MCF 10A (cell line): Measurements from ENCODE around the gene SBF2. TPM values are rescaled to one million over a fixed set of nuclear protein-coding genes. Genes with fewer than 3 reads are reported as not detected.
"Not testable (repeated sequence)": the region's sequence is repeated elsewhere in the genome, so short reads cannot be mapped to it uniquely, and the experiment has no call there.

Source experiments
- BruUV-seq: library from RNA; stranded (reverse); fragments of 400-500 nt; replicated peaks from 2 replicates; lab custom pipeline; 2021; lab: Mats Ljungman, UMichigan
- CTCF ChIA-PET: fragments of 300-600 bp; sonication (Branson Sonifier 250); formaldehyde crosslinking; extraction: SDS; loops from one replicate; lab custom pipeline; 2021; ENCODE audit warnings: antibody characterized with exemption, inconsistent platforms; lab: Yijun Ruan, JAX
- POLR2A ChIA-PET: fragments of 300-600, 350-650 bp; sonication (Branson Sonifier 250); formaldehyde crosslinking; extraction: SDS; loops from one replicate; lab custom pipeline; 2020; ENCODE audit warnings: antibody characterized with exemption, inconsistent platforms; lab: Yijun Ruan, JAX
- DNase-seq: peaks from one replicate; pipeline ENCODE4 v3.0.0-alpha.2; 2018; ENCODE audit not compliant: unreplicated experiment
- H3K27ac Mint-ChIP-seq: one replicate; pipeline ENCODE4 v1.8.0; 2022; ENCODE audit warnings: mild to moderate bottlenecking, low read depth, mixed read lengths; ENCODE audit not compliant: unreplicated experiment
- H3K27me3 Mint-ChIP-seq: one replicate; pipeline ENCODE4 v1.8.0; 2022; ENCODE audit warnings: mixed read lengths; ENCODE audit not compliant: insufficient read depth, unreplicated experiment
- H3K36me3 Mint-ChIP-seq: one replicate; pipeline ENCODE4 v1.8.0; 2022; ENCODE audit warnings: mild to moderate bottlenecking, moderate library complexity, mixed read lengths; ENCODE audit not compliant: insufficient read depth, unreplicated experiment
- H3K4me1 Mint-ChIP-seq: one replicate; pipeline ENCODE4 v1.8.0; 2022; ENCODE audit warnings: mixed read lengths; ENCODE audit not compliant: insufficient read depth, unreplicated experiment
- H3K4me3 Mint-ChIP-seq: one replicate; pipeline ENCODE4 v1.8.0; 2022; ENCODE audit warnings: mild to moderate bottlenecking, moderate library complexity, mixed read lengths; ENCODE audit not compliant: unreplicated experiment
- H3K9me3 Mint-ChIP-seq: one replicate; pipeline ENCODE4 v1.8.0; 2022; ENCODE audit warnings: mixed read lengths; ENCODE audit not compliant: unreplicated experiment
- CTCF ChIP-seq: fragments of 200-600 bp; IDR thresholded peaks from one replicate; pipeline ENCODE4 v1.8.0; 2022; ENCODE audit warnings: antibody characterized with exemption, mild to moderate bottlenecking; ENCODE audit not compliant: unreplicated experiment
- intact Hi-C: fragments of 100-400 bp; cut with micrococcal nuclease; formaldehyde crosslinking; loops from 2 replicates; pipeline ENCODE4 v1.14.1; 2022
- total RNA-seq: library from RNA; stranded (reverse); gene quantifications from 2 replicates; pipeline ENCODE4 v1.2.3, GENCODE V29; 2022

SBF2 gene
- total RNA-seq, 1 experiment from 2014 or later, result 28.3 TPM

- Mint-ChIP-seq H3K27ac (no peak overlapping the region), H3K4me1 (no peaks in the 10 kb centered on the region), H3K36me3 (peaks cover 7% of the 10 kb centered on the region), H3K9me3 (no peaks in the 10 kb centered on the region), H3K4me3 (no peak overlapping the region), H3K27me3 (no peaks in the 10 kb centered on the region)
- CTCF ChIA-PET, result interaction anchor here (0.7 to 0.9 kb wide), 2 partner anchors 32 to 322 kb away, joined by 3 read pairs; no protein-coding TSS in a partner anchor
- intact Hi-C loops, result no loop called here
- DNase-seq, result no peak
- no TSS peak for BruUV-seq
- no peak for TF ChIP-seq CTCF
- POLR2A ChIA-PET, result interaction anchor here (0.6 to 1.3 kb wide), 3 partner anchors 10 to 32 kb away, joined by 3 read pairs; no protein-coding TSS in a partner anchor
These were observed 289.4 kb downstream of the SBF2 start for GRCh38 chr11:10004526-10005113.

GRCh38 chr11:10002221-10002620 is 291.8 kb downstream of the SBF2 start:
- Mint-ChIP-seq H3K36me3 (peaks cover 13% of the 10 kb centered on the region), H3K4me1 (no peaks in the 10 kb centered on the region), H3K9me3 (no peaks in the 10 kb centered on the region), H3K27me3 (no peaks in the 10 kb centered on the region), H3K27ac (no peak overlapping the region), H3K4me3 (no peak overlapping the region)
- CTCF ChIA-PET, result no interaction called here
- no peak for TF ChIP-seq CTCF
- no peak for DNase-seq
- POLR2A ChIA-PET, result interaction anchor here (1.6 kb wide), 1 partner anchor 303 kb away, joined by 3 read pairs; the partner anchor contains the start of gene ADM
- intact Hi-C loops, result no loop called here
- no TSS peak for BruUV-seq

GRCh38 chr11:9992306-9992705 is 301.7 kb downstream of the SBF2 start:
- Mint-ChIP-seq H3K4me1 (no peaks in the 10 kb centered on the region), H3K9me3 (peaks cover under 1% of the 10 kb centered on the region), H3K27ac (no peak overlapping the region), H3K4me3 (no peak overlapping the region), H3K27me3 (no peaks in the 10 kb centered on the region), H3K36me3 (peaks cover 20% of the 10 kb centered on the region)
- ChIA-PET POLR2A (interaction anchor here (0.6 kb wide), 1 partner anchor 32 kb away, joined by 3 read pairs; no protein-coding TSS in a partner anchor), CTCF (no interaction called here)
- intact Hi-C loops, result no loop called here
- no peak for DNase-seq
- no peak for TF ChIP-seq CTCF
- no TSS peak for BruUV-seq

- intact Hi-C loops, result no loop called here
- no TSS peak for BruUV-seq
- Mint-ChIP-seq H3K27me3 (no peaks in the 10 kb centered on the region), H3K27ac (no peak overlapping the region), H3K4me1 (no peaks in the 10 kb centered on the region), H3K9me3 (peaks cover 16% of the 10 kb centered on the region), H3K4me3 (no peak overlapping the region), H3K36me3 (peaks cover 12% of the 10 kb centered on the region)
- POLR2A ChIA-PET, result interaction anchor here (0.7 kb wide), 1 partner anchor 38 kb away, joined by 4 read pairs; no protein-coding TSS in a partner anchor
- no peak for TF ChIP-seq CTCF
- CTCF ChIA-PET, result interaction anchor here (0.6 to 1.3 kb wide), 4 partner anchors 191 to 496 kb away, joined by 3 to 4 read pairs (median 3); no protein-coding TSS in a partner anchor
- no peak for DNase-seq
These were observed 303.6 kb downstream of the SBF2 start for GRCh38 chr11:9990221-9990973.

- H3K27me3 Mint-ChIP-seq, intact Hi-C loops, H3K27ac Mint-ChIP-seq, POLR2A ChIA-PET, H3K36me3 Mint-ChIP-seq, BruUV-seq, DNase-seq, H3K4me3 Mint-ChIP-seq: not testable (repeated sequence)
- Mint-ChIP-seq H3K4me1 (peaks cover 16% of the 10 kb centered on the region), H3K9me3 (peaks cover 16% of the 10 kb centered on the region)
- CTCF ChIA-PET, result interaction anchor here (0.6 to 1.3 kb wide), 3 partner anchors 15 to 221 kb away, joined by 3 read pairs; no protein-coding TSS in a partner anchor
These were observed 306.7 kb downstream of the SBF2 start for GRCh38 chr11:9987303-9987702.
